Hepatocyte (in vitro differentiated cells): ENCODE data around the gene RBBP5. TPM values are rescaled to one million over a fixed set of nuclear protein-coding genes. Genes with fewer than 3 reads are reported as not detected.
A peak's percentile ranks its signal among the peaks of the same experiment; 100 is the strongest.

Experiments used
- DNase-seq: peaks from one replicate; pipeline ENCODE4 v3.0.0-alpha.2; 2016; ENCODE audit warnings: low spot score
- H2AFZ ChIP-seq: fragments of 200-600 bp; sonication (generic); 2 replicates; pipeline ENCODE4 v1.6.0; 2016; ENCODE audit warnings: antibody characterized with exemption, mild to moderate bottlenecking
- H3K27ac ChIP-seq: fragments of 200-600 bp; sonication (generic); 2 replicates; pipeline ENCODE4 v1.5.1; 2016; ENCODE audit warnings: mild to moderate bottlenecking
- H3K27me3 ChIP-seq: fragments of 200-600 bp; sonication (generic); 2 replicates; pipeline ENCODE4 v1.6.1; 2016
- H3K36me3 ChIP-seq: fragments of 200-600 bp; sonication (generic); replicated peaks from 2 replicates; pipeline ENCODE4 v1.5.1; 2016; ENCODE audit warnings: low read depth; ENCODE audit not compliant: insufficient read depth
- H3K4me1 ChIP-seq: fragments of 200-600 bp; sonication (generic); 2 replicates; pipeline ENCODE4 v1.5.1; 2016; ENCODE audit warnings: mild to moderate bottlenecking, moderate library complexity; ENCODE audit not compliant: insufficient read depth
- H3K4me2 ChIP-seq: fragments of 200-600 bp; sonication (generic); 2 replicates; pipeline ENCODE4 v1.6.0; 2016
- H3K4me3 ChIP-seq: fragments of 200-600 bp; sonication (generic); 2 replicates; pipeline ENCODE4 v1.5.1; 2016; ENCODE audit warnings: mild to moderate bottlenecking
- H3K79me2 ChIP-seq: fragments of 200-600 bp; sonication (generic); 2 replicates; pipeline ENCODE4 v1.6.0; 2017; ENCODE audit warnings: mild to moderate bottlenecking
- H3K9me2 ChIP-seq: fragments of 200-600 bp; sonication (generic); replicated peaks from 2 replicates; pipeline ENCODE4 v1.6.0; 2017; ENCODE audit warnings: mild to moderate bottlenecking; ENCODE audit not compliant: insufficient read depth
- H3K9me3 ChIP-seq: fragments of 200-600 bp; sonication (generic); 2 replicates; pipeline ENCODE4 v1.5.1; 2016; ENCODE audit warnings: low read depth, mild to moderate bottlenecking
- H4K20me1 ChIP-seq: fragments of 200-600 bp; sonication (generic); 2 replicates; pipeline ENCODE4 v1.6.0; 2016; ENCODE audit warnings: mild to moderate bottlenecking; ENCODE audit not compliant: insufficient read depth, poor library complexity, severe bottlenecking
- CTCF ChIP-seq: fragments of 200-600 bp; sonication (generic); IDR thresholded peaks from 2 replicates; pipeline ENCODE4 v1.5.1; 2016; ENCODE audit warnings: antibody characterized with exemption, mild to moderate bottlenecking; ENCODE audit not compliant: poor library complexity
- EZH2 ChIP-seq: fragments of 200-600 bp; sonication (generic); IDR thresholded peaks from 2 replicates; pipeline ENCODE4 v1.6.1; 2016; ENCODE audit warnings: antibody characterized with exemption, mild to moderate bottlenecking, borderline replicate concordance
- EZH2phosphoT487 ChIP-seq: fragments of 200-600 bp; sonication (generic); IDR thresholded peaks from one replicate; pipeline ENCODE4 v1.6.1; 2018; ENCODE audit warnings: antibody characterized with exemption, mild to moderate bottlenecking, low read depth, moderate library complexity; ENCODE audit not compliant: unreplicated experiment, severe bottlenecking
- WGBS: methylation state at CpG from one replicate; pipeline ENCODE4 v1.1.6; 2016; ENCODE audit warnings: low lambda C conversion rate; ENCODE audit errors: missing lambda C conversion rate; 5-methylcytosine and 5-hydroxymethylcytosine counted together
- polyA plus RNA-seq: library from polyadenylated mRNA; unstranded; fragments of >200 nt; fragmentation: Nextera tagmentation; extraction: Ambion mirVana; gene quantifications from 2 replicates; pipeline ENCODE4 v1.2.1, GENCODE V29; 2016
- total RNA-seq: library from RNA; depleted of rRNA; stranded (reverse); fragments of >200 nt; gene quantifications from 2 replicates; pipeline ENCODE4 v1.2.3, GENCODE V29; 2014

The RBBP5 gene, protein sequence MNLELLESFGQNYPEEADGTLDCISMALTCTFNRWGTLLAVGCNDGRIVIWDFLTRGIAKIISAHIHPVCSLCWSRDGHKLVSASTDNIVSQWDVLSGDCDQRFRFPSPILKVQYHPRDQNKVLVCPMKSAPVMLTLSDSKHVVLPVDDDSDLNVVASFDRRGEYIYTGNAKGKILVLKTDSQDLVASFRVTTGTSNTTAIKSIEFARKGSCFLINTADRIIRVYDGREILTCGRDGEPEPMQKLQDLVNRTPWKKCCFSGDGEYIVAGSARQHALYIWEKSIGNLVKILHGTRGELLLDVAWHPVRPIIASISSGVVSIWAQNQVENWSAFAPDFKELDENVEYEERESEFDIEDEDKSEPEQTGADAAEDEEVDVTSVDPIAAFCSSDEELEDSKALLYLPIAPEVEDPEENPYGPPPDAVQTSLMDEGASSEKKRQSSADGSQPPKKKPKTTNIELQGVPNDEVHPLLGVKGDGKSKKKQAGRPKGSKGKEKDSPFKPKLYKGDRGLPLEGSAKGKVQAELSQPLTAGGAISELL
- total RNA-seq: 15.3 and 16.7 TPM in 2 replicates
- 9.0 and 9.2 TPM in 2 replicates for polyA plus RNA-seq

DNA sequence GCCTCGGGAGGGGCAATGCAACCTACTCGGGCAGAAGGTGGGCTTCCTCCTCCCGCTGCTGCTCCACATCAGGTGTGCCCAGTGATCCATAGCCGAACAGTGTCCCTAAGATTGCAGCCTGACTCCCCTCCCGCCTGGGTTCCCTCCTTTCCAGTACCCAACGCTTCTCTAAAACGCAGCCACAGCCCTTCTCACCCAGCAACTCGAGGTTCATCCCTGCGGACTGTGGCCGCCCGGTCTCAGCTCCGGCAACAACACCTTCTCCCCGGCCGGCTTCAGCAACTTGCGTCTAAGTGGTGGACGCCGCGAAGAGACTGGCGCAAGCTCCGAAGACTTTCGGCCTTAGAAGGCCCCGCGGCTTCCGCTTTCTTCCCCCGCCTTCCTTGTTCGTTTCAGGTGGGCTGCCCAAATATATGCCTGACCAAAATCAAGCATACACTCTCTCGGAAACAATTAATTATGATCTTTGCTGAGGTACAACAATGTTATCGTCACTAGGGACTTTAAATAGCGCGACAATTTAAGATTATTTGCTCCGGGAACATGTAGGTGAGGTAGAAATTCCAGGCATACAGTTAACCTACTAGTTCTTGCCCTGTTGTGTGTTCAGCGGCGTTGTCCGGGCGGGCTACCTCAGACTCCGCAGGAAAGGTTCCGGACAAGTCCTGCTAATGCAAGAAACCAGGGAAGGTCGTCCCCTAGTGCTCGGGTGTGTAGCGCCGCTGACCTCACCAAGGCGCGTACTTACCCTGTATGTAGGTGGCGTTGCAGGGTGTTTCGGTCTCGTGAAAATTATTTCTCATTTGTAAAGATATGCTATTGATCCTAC, at the start of gene RBBP5:
RBBP5 (minus strand) TSS at position 319 of the 829 bp plus-strand sequence; CDS start at position 214, 105 bp downstream.
- H2AFZ ChIP-seq: peak within 1 kb of the TSS; percentile 80
- H3K27ac ChIP-seq: peak within 1 kb of the TSS; percentile 87
- no peaks in the 10 kb centered on the region for H4K20me1 ChIP-seq
- H3K79me2 ChIP-seq: peaks cover 40% of the 10 kb centered on the region
- H3K4me3 ChIP-seq: peak within 1 kb of the TSS; percentile 40
- peaks cover 15% of the 10 kb centered on the region for H3K4me1 ChIP-seq
- no peaks in the 10 kb centered on the region for H3K27me3 ChIP-seq
- WGBS: 1% methylated on average over 46 of the region's 46 CpGs
- H3K36me3 ChIP-seq: no peaks in the 10 kb centered on the region
- TF ChIP-seq CTCF (peak; percentile 79), EZH2 (no peak), EZH2phosphoT487 (no peak)
- peak within 1 kb of the TSS; percentile 94 for H3K4me2 ChIP-seq
- H3K9me2 ChIP-seq: no peaks in the 10 kb centered on the region
- peak; percentile 96 for DNase-seq
- H3K9me3 ChIP-seq: no peaks in the 10 kb centered on the region

DNA sequence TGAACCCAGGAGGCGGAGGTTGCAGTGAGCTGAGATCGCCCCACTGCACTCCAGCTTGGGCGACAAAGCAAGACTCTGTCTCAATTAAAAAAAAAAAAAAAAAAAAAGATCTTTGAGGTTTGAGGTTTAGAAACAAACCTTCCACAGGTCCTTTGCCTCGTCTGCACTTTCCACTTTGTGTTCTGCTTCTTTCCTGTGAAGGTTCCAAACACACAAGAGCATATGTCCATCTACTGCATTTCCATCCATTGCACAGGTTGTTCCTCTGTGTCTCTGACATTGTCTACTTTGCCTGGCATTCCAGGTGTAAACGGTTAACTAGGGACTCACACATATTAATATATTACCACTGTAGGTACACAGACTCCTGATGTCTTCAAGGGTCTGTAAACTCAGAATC, 49.6 kb upstream of the RBBP5 start:
- H2AFZ ChIP-seq: no peak overlapping the region
- H3K79me2 ChIP-seq: peaks cover 3% of the 10 kb centered on the region
- H3K4me1 ChIP-seq: peaks cover 3% of the 10 kb centered on the region
- H3K27ac ChIP-seq: no peak overlapping the region
- no peaks in the 10 kb centered on the region for H3K9me2 ChIP-seq
- TF ChIP-seq EZH2 (no peak), EZH2phosphoT487 (no peak), CTCF (no peak)
- H3K4me2 ChIP-seq: no peak overlapping the region
- H4K20me1 ChIP-seq: no peaks in the 10 kb centered on the region
- 82% methylated on average over 5 of the region's 5 CpGs for WGBS
- H3K4me3 ChIP-seq: no peak overlapping the region
- H3K9me3 ChIP-seq: no peaks in the 10 kb centered on the region
- H3K27me3 ChIP-seq: no peaks in the 10 kb centered on the region
- H3K36me3 ChIP-seq: no peaks in the 10 kb centered on the region
- DNase-seq: no peak

- H3K4me2 ChIP-seq: no peak overlapping the region
- H3K79me2 ChIP-seq: peaks cover 4% of the 10 kb centered on the region
- TF ChIP-seq CTCF (no peak), EZH2phosphoT487 (no peak), EZH2 (no peak)
- no peak overlapping the region for H3K4me3 ChIP-seq
- no peaks in the 10 kb centered on the region for H3K36me3 ChIP-seq
- no peaks in the 10 kb centered on the region for H3K9me2 ChIP-seq
- no peaks in the 10 kb centered on the region for H3K9me3 ChIP-seq
- no peak for DNase-seq
- no peak overlapping the region for H2AFZ ChIP-seq
- WGBS: 83% methylated on average over 9 of the region's 9 CpGs
- H3K27me3 ChIP-seq: no peaks in the 10 kb centered on the region
- no peak overlapping the region for H3K27ac ChIP-seq
- peaks cover 3% of the 10 kb centered on the region for H3K4me1 ChIP-seq
- H4K20me1 ChIP-seq: no peaks in the 10 kb centered on the region
These were observed 48.9 kb upstream of the RBBP5 start for GRCh38 chr1:205170532-205171269.
